Liver (tissue), 9 donors: ENCODE results near the gene ESRP2. TPM values are rescaled to one million over a fixed set of nuclear protein-coding genes. Genes with fewer than 3 reads are reported as not detected.

Source experiments
- DNase-seq: peaks from one replicate; pipeline ENCODE4 v3.0.0-alpha.2; 2017; ENCODE audit warnings: low spot score
- H3K27ac ChIP-seq, 2 donors: one replicate each; pipeline ENCODE4 v1.7.0; 2013; ENCODE audit warnings: inconsistent platforms in 2 of 2, low read length in 2 of 2, control low read depth in 1 of 2, low read depth in 1 of 2, mild to moderate bottlenecking in 1 of 2
- H3K27me3 ChIP-seq, 4 donors: one replicate each; pipeline versions ENCODE4 v1.6.1 to v1.7.0; 2013; ENCODE audit warnings: low read length in 3 of 4, inconsistent platforms in 1 of 4, mild to moderate bottlenecking in 1 of 4, moderate library complexity in 1 of 4; ENCODE audit not compliant: control insufficient read depth in 4 of 4, insufficient read depth in 4 of 4
- H3K36me3 ChIP-seq, 4 donors: one replicate each; pipeline versions ENCODE4 v1.6.1 to v1.7.0; 2013; ENCODE audit warnings: low read length in 3 of 4, mild to moderate bottlenecking in 3 of 4, low read depth in 1 of 4, moderate library complexity in 1 of 4; ENCODE audit not compliant: control insufficient read depth in 4 of 4, insufficient read depth in 3 of 4
- H3K4me1 ChIP-seq, 4 donors: one replicate each; pipeline versions ENCODE4 v1.6.1 to v1.7.0; 2013; ENCODE audit warnings: low read length in 3 of 4, mild to moderate bottlenecking in 3 of 4, moderate library complexity in 1 of 4; ENCODE audit not compliant: control insufficient read depth in 4 of 4, insufficient read depth in 4 of 4
- H3K4me3 ChIP-seq, 3 donors: one replicate each; pipeline versions ENCODE4 v1.6.1 to v1.7.0; 2013; ENCODE audit warnings: low read length in 3 of 3, control low read depth in 1 of 3, low read depth in 1 of 3, mild to moderate bottlenecking in 1 of 3
- H3K9ac ChIP-seq, 2 donors: one replicate each; pipeline ENCODE4 v1.7.0; 2013; ENCODE audit warnings: low read length in 2 of 2, mild to moderate bottlenecking in 2 of 2, moderate library complexity in 2 of 2, control low read depth in 1 of 2, low read depth in 1 of 2
- H3K9me3 ChIP-seq, 4 donors: one replicate each; pipeline versions ENCODE4 v1.6.1 to v1.7.0; 2013; ENCODE audit warnings: low read length in 3 of 4; ENCODE audit not compliant: control insufficient read depth in 4 of 4
- ATF3 ChIP-seq: IDR thresholded peaks from 2 replicates; pipeline ENCODE4 v1.6.1; 2016; ENCODE audit warnings: antibody characterized with exemption
- EGR1 ChIP-seq, 2 donors: IDR thresholded peaks; 2 replicates each; pipeline ENCODE4 v1.6.1; 2016 to 2018; ENCODE audit warnings: antibody characterized with exemption in 2 of 2, low read depth in 2 of 2
- FOXA1 ChIP-seq: IDR thresholded peaks from 2 replicates; pipeline ENCODE4 v1.6.1; 2016; ENCODE audit warnings: antibody characterized with exemption
- FOXA2 ChIP-seq: IDR thresholded peaks from 2 replicates; pipeline ENCODE4 v1.6.1; 2016; ENCODE audit warnings: antibody characterized with exemption
- HNF4A ChIP-seq, 2 donors: conservative IDR thresholded peaks; 2 replicates each; pipeline ENCODE4 v1.6.1; 2016; ENCODE audit warnings: antibody characterized with exemption in 2 of 2, mild to moderate bottlenecking in 2 of 2
- HNF4G ChIP-seq: IDR thresholded peaks from 2 replicates; pipeline ENCODE4 v1.6.1; 2016; ENCODE audit warnings: antibody characterized with exemption
- JUND ChIP-seq, 2 donors: IDR thresholded peaks; 2 replicates each; pipeline ENCODE4 v1.6.1; 2016; ENCODE audit warnings: antibody characterized with exemption in 2 of 2
- MAX ChIP-seq: IDR thresholded peaks from 2 replicates; pipeline ENCODE4 v1.6.1; 2016; ENCODE audit warnings: antibody characterized with exemption
- NR2F2 ChIP-seq: IDR thresholded peaks from 2 replicates; pipeline ENCODE4 v1.6.1; 2016; ENCODE audit warnings: antibody characterized with exemption
- REST ChIP-seq: IDR thresholded peaks from 2 replicates; pipeline ENCODE4 v1.6.1; 2016; ENCODE audit warnings: antibody characterized with exemption, mild to moderate bottlenecking
- RXRA ChIP-seq, 2 donors: IDR thresholded peaks; 2 replicates each; pipeline ENCODE4 v1.6.1; 2017 to 2018; ENCODE audit warnings: antibody characterized with exemption in 2 of 2, mild to moderate bottlenecking in 1 of 2
- SP1 ChIP-seq: IDR thresholded peaks from 2 replicates; pipeline ENCODE4 v1.6.1; 2018; ENCODE audit warnings: antibody characterized with exemption, mild to moderate bottlenecking
- TAF1 ChIP-seq: conservative IDR thresholded peaks from 2 replicates; pipeline ENCODE4 v1.6.1; 2016; ENCODE audit warnings: antibody characterized with exemption, mild to moderate bottlenecking
- YY1 ChIP-seq: IDR thresholded peaks from 2 replicates; pipeline ENCODE4 v1.6.1; 2016; ENCODE audit warnings: antibody characterized with exemption, mild to moderate bottlenecking
- WGBS: extraction: QIAGEN DNeasy Blood & Tissue Kit; methylation state at CpG from one replicate; pipeline ENCODE4 v1.1.7; 2013; 5-methylcytosine and 5-hydroxymethylcytosine counted together
- polyA plus RNA-seq, 2 donors: library from polyadenylated mRNA; stranded (reverse) in 1 of 2; unstranded in 1 of 2; fragments of 200-250 nt in 1 of 2; fragments of >200 nt in 1 of 2; fragmentation: Nextera tagmentation in 1 of 2; extraction: Ambion mirVana in 1 of 2; gene quantifications; one replicate each; pipeline versions ENCODE4 v1.2.1 to v1.2.3, GENCODE V29; 2013 to 2015
- total RNA-seq, 2 donors: library from RNA; depleted of rRNA; stranded (reverse); fragments of >200 nt; gene quantifications; one replicate each; pipeline ENCODE4 v1.2.3, GENCODE V29; 2014
- donor health status: healthy.
- donor health status: healthy.
- donor health status: healthy.
- donor health status: healthy.
- donor health status: healthy.

The ESRP2 gene
- total and polyA plus RNA-seq, 4 donors: 21.0 to 84.8 (median 45.7) TPM

GRCh38 chr16:68190736-68191510, 45.0 kb downstream of the ESRP2 start:
- no peaks in the 10 kb centered on the region for H3K27me3 ChIP-seq
- H3K27ac ChIP-seq: no peak overlapping the region
- no peaks in the 10 kb centered on the region for H3K4me1 ChIP-seq
- TF ChIP-seq JUND (IDR thresholded peaks at IDR 0.05): no peak
- TF ChIP-seq TAF1: no peak
- no peak for TF ChIP-seq SP1
- TF ChIP-seq EGR1 (IDR thresholded peaks at IDR 0.05; ENCODE audit: low read depth in 2 of 2): no peak
- TF ChIP-seq HNF4G: no peak
- no peak for TF ChIP-seq FOXA2
- no peak for TF ChIP-seq YY1
- no peak for TF ChIP-seq HNF4A (conservative IDR thresholded peaks at IDR 0.05)
- TF ChIP-seq RXRA (IDR thresholded peaks at IDR 0.05): no peak
- TF ChIP-seq REST: no peak
- TF ChIP-seq FOXA1: no peak
- no peak for TF ChIP-seq MAX
- TF ChIP-seq ATF3: no peak
- TF ChIP-seq NR2F2: no peak
- H3K4me3 ChIP-seq: no peak overlapping the region
- peaks cover 4 to 49% (median 27%) of the 10 kb centered on the region in 4 donors for H3K36me3 ChIP-seq
- no peak for DNase-seq
- no peak overlapping the region for H3K9ac ChIP-seq
- WGBS: 98% methylated on average over 2 of the region's 2 CpGs
- no peaks in the 10 kb centered on the region for H3K9me3 ChIP-seq

GRCh38 chr16:68190081-68190480, 45.8 kb downstream of the ESRP2 start:
- H3K4me1 ChIP-seq: no peaks in the 10 kb centered on the region
- TF ChIP-seq NR2F2: no peak
- no peak for TF ChIP-seq EGR1 (IDR thresholded peaks at IDR 0.05; ENCODE audit: low read depth in 2 of 2)
- H3K36me3 ChIP-seq: peaks cover 4 to 54% (median 29%) of the 10 kb centered on the region in 4 donors

GRCh38 chr16:68188170-68188569, 47.8 kb downstream of the ESRP2 start:
- H3K9me3 ChIP-seq: no peaks in the 10 kb centered on the region

More at GRCh38 chr16:68190081-68190480, 45.8 kb downstream of the ESRP2 start:
- Histone ChIP-seq H3K9ac (no peak overlapping the region), H3K27me3 (no peaks in the 10 kb centered on the region), H3K27ac (no peak overlapping the region), H3K4me3 (no peak overlapping the region), H3K9me3 (no peaks in the 10 kb centered on the region)
- no peak for DNase-seq
- 84% methylated on average over 1 of the region's 1 CpG for WGBS

More at GRCh38 chr16:68188170-68188569, 47.8 kb downstream of the ESRP2 start:
- no peak overlapping the region for H3K27ac ChIP-seq
- no peaks in the 10 kb centered on the region for H3K4me1 ChIP-seq
- no peak for DNase-seq
- no peaks in the 10 kb centered on the region for H3K27me3 ChIP-seq
- H3K9ac ChIP-seq: no peak overlapping the region
- H3K4me3 ChIP-seq: no peak overlapping the region
- TF ChIP-seq RXRA (IDR thresholded peaks at IDR 0.05) (no peak), REST (no peak)
- peaks cover 3 to 67% (median 35%) of the 10 kb centered on the region in 4 donors for H3K36me3 ChIP-seq
- WGBS: 95% methylated on average over 10 of the region's 10 CpGs
